Fibroblast of pulmonary artery (primary cell): Measurements from ENCODE around the gene FILIP1.

Experiments
- DNase-seq: peaks from one replicate; pipeline ENCODE4 v3.0.0-alpha.2; 2010; ENCODE audit warnings: low read depth
- H3K4me3 ChIP-seq: replicated peaks from 2 replicates; pipeline ENCODE4 v1.5.1; 2011; ENCODE audit warnings: low read depth, mild to moderate bottlenecking, control low read depth, low read length, moderate library complexity
- CTCF ChIP-seq: IDR thresholded peaks from 2 replicates; pipeline ENCODE4 v1.5.1; 2011; ENCODE audit warnings: mild to moderate bottlenecking, control low read depth, low read length, inconsistent platforms; ENCODE audit errors: missing control alignments

FILIP1 gene

GRCh38 chr6:75353644-75354043 lies 140.0 kb downstream of the FILIP1 start:
- no peak overlapping the region for H3K4me3 ChIP-seq
- DNase-seq: no peak
- TF ChIP-seq CTCF: no peak

GRCh38 chr6:75351570-75351969 lies 142.0 kb downstream of the FILIP1 start:
- no peak for TF ChIP-seq CTCF
- no peak for DNase-seq
- H3K4me3 ChIP-seq: no peak overlapping the region

GRCh38 chr6:75350808-75351207 lies 142.8 kb downstream of the FILIP1 start:
- no peak for DNase-seq
- H3K4me3 ChIP-seq: no peak overlapping the region
- no peak for TF ChIP-seq CTCF

- no peak for TF ChIP-seq CTCF
- DNase-seq: no peak
- H3K4me3 ChIP-seq: no peak overlapping the region
These were observed 143.4 kb downstream of the FILIP1 start for GRCh38 chr6:75350156-75350555.

GRCh38 chr6:75349262-75349984 lies 144.2 kb downstream of the FILIP1 start:
- TF ChIP-seq CTCF: peak; percentile 30
- H3K4me3 ChIP-seq: peak overlapping the region; percentile 49
- DNase-seq: peak; percentile 72

- no peak for TF ChIP-seq CTCF
- DNase-seq: no peak
These were observed 144.7 kb downstream of the FILIP1 start for GRCh38 chr6:75348882-75349261.

GRCh38 chr6:75347898-75348610 lies 145.5 kb downstream of the FILIP1 start:
- peak; percentile 18 for DNase-seq
- no peak for TF ChIP-seq CTCF
- H3K4me3 ChIP-seq: no peak overlapping the region

More at GRCh38 chr6:75348882-75349261, 144.7 kb downstream of the FILIP1 start:
- peak overlapping the region; percentile 49 for H3K4me3 ChIP-seq
